ENCODE data around the gene BABAM2. TPM values are rescaled to one million over a fixed set of nuclear protein-coding genes. Genes with fewer than 3 reads are reported as not detected.

BABAM2 gene
- total RNA-seq, 2 experiments from 2014 or later = 66.8 to 68.4 TPM

GRCh38 chr2:27922842-27923241, 32.3 kb downstream of the BABAM2 start:
- Mint-ChIP-seq H3K27me3 (no peaks in the 10 kb centered on the region), H3K36me3 (ENCODE audit: low read depth) (peaks cover 29% of the 10 kb centered on the region), H3K4me1 (ENCODE audit: low read depth) (peaks cover 47% of the 10 kb centered on the region), H3K9me3 (no peaks in the 10 kb centered on the region), H3K4me3 (no peak overlapping the region), H3K27ac (no peak overlapping the region)
- no peak for DNase-seq
- no peak for TF ChIP-seq CTCF (IDR thresholded peaks at IDR 0.05)
- POLR2A ChIA-PET = interaction anchor here (1.4 kb wide), 1 partner anchor 9 kb away, joined by 3 read pairs; no protein-coding TSS in a partner anchor
- ATAC-seq = no peak
- CTCF ChIA-PET = no interaction called here
- intact Hi-C loops (cut with micrococcal nuclease) = no loop called here

- Mint-ChIP-seq H3K36me3 (ENCODE audit: low read depth) (peaks cover 27% of the 10 kb centered on the region), H3K4me1 (ENCODE audit: low read depth) (peaks cover 28% of the 10 kb centered on the region), H3K4me3 (no peak overlapping the region), H3K27me3 (no peaks in the 10 kb centered on the region), H3K9me3 (no peaks in the 10 kb centered on the region), H3K27ac (peak overlapping the region; percentile 3)
- ATAC-seq (no peak), DNase-seq (no peak)
- POLR2A ChIA-PET = interaction anchor here (1.0 to 1.4 kb wide), 2 partner anchors 11 to 1979 kb away, joined by 3 read pairs; no protein-coding TSS in a partner anchor
- intact Hi-C loops (cut with micrococcal nuclease) = no loop called here
- CTCF ChIA-PET = no interaction called here
- TF ChIP-seq CTCF (IDR thresholded peaks at IDR 0.05) = no peak
These were observed 35.4 kb downstream of the BABAM2 start for GRCh38 chr2:27925766-27926472.

GRCh38 chr2:27929916-27930486, 39.5 kb downstream of the BABAM2 start:
- H3K27ac Mint-ChIP-seq = no peak overlapping the region
- peaks cover 37% of the 10 kb centered on the region for H3K36me3 Mint-ChIP-seq (ENCODE audit: low read depth)
- no peak overlapping the region for H3K4me3 Mint-ChIP-seq
- no peaks in the 10 kb centered on the region for H3K27me3 Mint-ChIP-seq
- ChIA-PET POLR2A (interaction anchor here (1.0 kb wide), 1 partner anchor 14 kb away, joined by 3 read pairs; no protein-coding TSS in a partner anchor), CTCF (interaction anchor here (0.7 kb wide), 1 partner anchor 330 kb away, joined by 3 read pairs; no protein-coding TSS in a partner anchor)
- H3K4me1 Mint-ChIP-seq (ENCODE audit: low read depth) = peaks cover 25% of the 10 kb centered on the region
- no peak for DNase-seq
- H3K9me3 Mint-ChIP-seq = no peaks in the 10 kb centered on the region
- intact Hi-C loops (cut with micrococcal nuclease) = no loop called here
- TF ChIP-seq CTCF (IDR thresholded peaks at IDR 0.05) = no peak
- no peak for ATAC-seq

- ATAC-seq (no peak), DNase-seq (no peak)
- H3K4me1 Mint-ChIP-seq (ENCODE audit: low read depth) = peaks cover 12% of the 10 kb centered on the region
- H3K4me3 Mint-ChIP-seq = no peak overlapping the region
- H3K36me3 Mint-ChIP-seq (ENCODE audit: low read depth) = peaks cover 29% of the 10 kb centered on the region
- no peak for TF ChIP-seq CTCF (IDR thresholded peaks at IDR 0.05)
- CTCF ChIA-PET = no interaction called here
- H3K9me3 Mint-ChIP-seq = no peaks in the 10 kb centered on the region
- H3K27me3 Mint-ChIP-seq = no peaks in the 10 kb centered on the region
- POLR2A ChIA-PET = interaction anchor here (1.3 kb wide), 1 partner anchor 8 kb away, joined by 3 read pairs; no protein-coding TSS in a partner anchor
- no peak overlapping the region for H3K27ac Mint-ChIP-seq
- intact Hi-C loops (cut with micrococcal nuclease) = no loop called here
These were observed 40.9 kb downstream of the BABAM2 start for GRCh38 chr2:27931361-27931950.

GRCh38 chr2:27932396-27932795, 41.9 kb downstream of the BABAM2 start:
- no peaks in the 10 kb centered on the region for H3K27me3 Mint-ChIP-seq
- TF ChIP-seq CTCF (IDR thresholded peaks at IDR 0.05) = no peak
- H3K4me3 Mint-ChIP-seq = no peak overlapping the region
- no peak overlapping the region for H3K27ac Mint-ChIP-seq
- intact Hi-C loops (cut with micrococcal nuclease) = no loop called here
- H3K4me1 Mint-ChIP-seq (ENCODE audit: low read depth) = peaks cover 10% of the 10 kb centered on the region
- ATAC-seq = no peak
- peaks cover 32% of the 10 kb centered on the region for H3K36me3 Mint-ChIP-seq (ENCODE audit: low read depth)
- ChIA-PET POLR2A (interaction anchor here (1.3 kb wide), 1 partner anchor 9 kb away, joined by 3 read pairs; no protein-coding TSS in a partner anchor), CTCF (no interaction called here)
- H3K9me3 Mint-ChIP-seq = no peaks in the 10 kb centered on the region
- no peak for DNase-seq
